ENCODE results near the gene CPNE4.

CPNE4 gene

DNA sequence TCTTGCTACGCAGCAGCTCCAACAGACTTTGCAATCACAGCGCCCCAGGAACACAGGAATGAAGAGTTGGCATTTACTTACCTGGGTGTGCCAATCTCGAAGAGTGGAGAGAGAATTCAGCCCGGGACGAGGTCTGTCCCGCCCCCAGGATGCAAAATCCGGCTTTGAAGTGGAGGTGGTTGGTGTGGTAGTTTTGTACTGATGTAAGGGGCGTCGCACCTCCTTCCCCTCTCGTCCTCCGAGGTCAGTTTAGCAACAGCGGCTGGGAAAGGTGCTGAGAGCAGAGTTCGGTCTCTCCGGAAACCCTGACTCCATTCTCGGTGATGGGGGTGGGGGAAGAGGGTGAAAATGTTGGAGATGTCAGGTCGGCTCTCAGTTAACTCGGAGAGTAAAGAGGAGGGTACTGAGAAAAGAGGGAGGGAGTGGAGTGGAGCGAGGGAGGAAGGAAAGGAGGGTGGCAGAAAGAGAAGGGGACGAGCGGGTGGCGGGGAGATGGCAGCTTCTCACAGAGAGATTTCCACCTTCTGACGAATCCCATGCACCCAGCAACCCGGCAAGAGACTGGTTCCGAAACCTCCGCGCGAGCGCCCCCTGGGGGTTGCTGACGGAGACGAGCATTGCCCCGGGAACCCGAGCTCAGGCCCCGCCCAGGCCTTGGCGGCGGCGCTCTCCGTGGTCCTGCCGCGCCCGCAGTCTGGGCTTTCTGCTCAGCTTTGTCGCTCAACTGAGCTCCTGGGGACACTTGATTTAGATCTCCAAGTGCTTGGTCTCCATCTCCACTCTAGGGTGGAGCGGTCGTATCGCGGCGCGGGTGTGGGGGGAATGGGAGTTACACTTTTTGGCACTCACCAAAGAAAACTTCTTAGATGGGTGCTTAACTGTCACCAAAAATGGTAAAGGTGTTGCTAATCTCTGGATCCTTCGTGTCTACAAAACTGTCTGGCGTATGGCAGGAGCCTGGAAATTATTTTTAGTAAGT is at the start of gene CPNE4:
Gene CPNE4, minus strand, starts transcription at position 529 of the 979 bp plus-strand sequence.
- Histone ChIP-seq H3K9me3 (ENCODE audit: low read depth, low read length) (no peaks in the 10 kb centered on the region), H3K9ac (ENCODE audit: insufficient read length) (peak within 1 kb of the TSS; percentile 65), H3K4me3 (peak within 1 kb of the TSS; percentile 94), H3K36me3 (ENCODE audit: insufficient read depth, low read length) (no peaks in the 10 kb centered on the region), H3K27ac (no peak within 1 kb of the TSS)
- TF ChIP-seq FOXP2 (optimal IDR thresholded peaks at IDR 0.05; ENCODE audit: control extremely low read depth, extremely low read length, insufficient read depth) (peak; percentile 91), POLR2AphosphoS5 (IDR thresholded peaks at IDR 0.05; ENCODE audit: borderline replicate concordance, low read depth, low read length) (no peak; the same call in 1 of the 2 replicates)
- peak; percentile 77 for DNase-seq (ENCODE audit: low read depth, low spot score)

GRCh38 chr3:132083583-132084279 is 48.9 kb upstream of the CPNE4 start:
- no peak for TF ChIP-seq FOXP2 (optimal IDR thresholded peaks at IDR 0.05; ENCODE audit: control extremely low read depth, extremely low read length, insufficient read depth)
- no peak for TF ChIP-seq EZH2 (IDR thresholded peaks at IDR 0.05)
- TF ChIP-seq POLR2AphosphoS5 (IDR thresholded peaks at IDR 0.05; ENCODE audit: borderline replicate concordance, low read depth, low read length): no peak
- no peak overlapping the region for H3K9ac ChIP-seq (ENCODE audit: insufficient read length)
- DNase-seq (ENCODE audit: low read depth, low spot score): no peak
- H3K4me3 ChIP-seq: no peak overlapping the region
- H3K9me3 ChIP-seq (ENCODE audit: low read depth, low read length): no peaks in the 10 kb centered on the region
- H3K36me3 ChIP-seq (ENCODE audit: insufficient read depth, low read length): no peaks in the 10 kb centered on the region
- no peak overlapping the region for H3K27ac ChIP-seq

GRCh38 chr3:132083159-132083558 is 48.3 kb upstream of the CPNE4 start:
- Histone ChIP-seq H3K36me3 (ENCODE audit: insufficient read depth, low read length) (no peaks in the 10 kb centered on the region), H3K9ac (ENCODE audit: insufficient read length) (no peak overlapping the region), H3K9me3 (ENCODE audit: low read depth, low read length) (no peaks in the 10 kb centered on the region), H3K27ac (peak overlapping the region; percentile 28; the same call in 1 of the 2 replicates), H3K4me3 (no peak overlapping the region)
- TF ChIP-seq FOXP2 (optimal IDR thresholded peaks at IDR 0.05; ENCODE audit: control extremely low read depth, extremely low read length, insufficient read depth) (no peak), EZH2 (IDR thresholded peaks at IDR 0.05) (no peak), POLR2AphosphoS5 (IDR thresholded peaks at IDR 0.05; ENCODE audit: borderline replicate concordance, low read depth, low read length) (no peak)
- no peak for DNase-seq (ENCODE audit: low read depth, low spot score)

DNA sequence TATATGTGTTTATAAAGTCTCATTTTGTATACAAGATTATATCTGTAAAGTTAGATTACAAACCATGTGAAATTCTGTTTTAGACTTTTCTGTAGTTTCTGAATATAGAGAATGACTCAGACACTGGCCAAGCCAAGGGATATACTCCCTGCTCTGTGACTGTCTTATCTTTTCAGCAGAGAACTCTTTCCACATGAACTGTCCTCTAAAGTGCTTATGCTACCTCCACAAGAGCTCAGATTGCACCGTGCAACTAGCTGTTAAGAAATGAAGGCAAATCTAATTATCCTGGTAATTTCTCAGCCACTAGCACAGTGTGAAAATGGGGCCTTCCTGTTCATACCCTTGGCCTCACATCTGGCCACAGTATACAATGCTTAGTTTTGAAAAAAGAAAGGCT is 44.3 kb upstream of the CPNE4 start:
- Histone ChIP-seq H3K9ac (ENCODE audit: insufficient read length) (no peak overlapping the region), H3K4me3 (no peak overlapping the region), H3K36me3 (ENCODE audit: insufficient read depth, low read length) (no peaks in the 10 kb centered on the region), H3K9me3 (ENCODE audit: low read depth, low read length) (no peaks in the 10 kb centered on the region), H3K27ac (no peak overlapping the region)
- TF ChIP-seq EZH2 (IDR thresholded peaks at IDR 0.05): no peak
- no peak for DNase-seq (ENCODE audit: low read depth, low spot score)

GRCh38 chr3:132073771-132074170 is 39.0 kb upstream of the CPNE4 start:
- DNase-seq (ENCODE audit: low read depth, low spot score): no peak
- Histone ChIP-seq H3K4me3 (no peak overlapping the region), H3K9me3 (ENCODE audit: low read depth, low read length) (no peaks in the 10 kb centered on the region), H3K27ac (no peak overlapping the region), H3K36me3 (ENCODE audit: insufficient read depth, low read length) (no peaks in the 10 kb centered on the region), H3K9ac (ENCODE audit: insufficient read length) (no peak overlapping the region)
- TF ChIP-seq FOXP2 (optimal IDR thresholded peaks at IDR 0.05; ENCODE audit: control extremely low read depth, extremely low read length, insufficient read depth): no peak
- TF ChIP-seq EZH2 (IDR thresholded peaks at IDR 0.05): no peak
- no peak for TF ChIP-seq POLR2AphosphoS5 (IDR thresholded peaks at IDR 0.05; ENCODE audit: borderline replicate concordance, low read depth, low read length)

GRCh38 chr3:132071043-132071442 is 36.2 kb upstream of the CPNE4 start:
- Histone ChIP-seq H3K9ac (ENCODE audit: insufficient read length) (no peak overlapping the region), H3K36me3 (ENCODE audit: insufficient read depth, low read length) (no peaks in the 10 kb centered on the region), H3K9me3 (ENCODE audit: low read depth, low read length) (no peaks in the 10 kb centered on the region), H3K4me3 (no peak overlapping the region), H3K27ac (no peak overlapping the region)
- no peak for DNase-seq (ENCODE audit: low read depth, low spot score)
- TF ChIP-seq EZH2 (IDR thresholded peaks at IDR 0.05) (no peak), FOXP2 (optimal IDR thresholded peaks at IDR 0.05; ENCODE audit: control extremely low read depth, extremely low read length, insufficient read depth) (no peak), POLR2AphosphoS5 (IDR thresholded peaks at IDR 0.05; ENCODE audit: borderline replicate concordance, low read depth, low read length) (no peak)

DNA sequence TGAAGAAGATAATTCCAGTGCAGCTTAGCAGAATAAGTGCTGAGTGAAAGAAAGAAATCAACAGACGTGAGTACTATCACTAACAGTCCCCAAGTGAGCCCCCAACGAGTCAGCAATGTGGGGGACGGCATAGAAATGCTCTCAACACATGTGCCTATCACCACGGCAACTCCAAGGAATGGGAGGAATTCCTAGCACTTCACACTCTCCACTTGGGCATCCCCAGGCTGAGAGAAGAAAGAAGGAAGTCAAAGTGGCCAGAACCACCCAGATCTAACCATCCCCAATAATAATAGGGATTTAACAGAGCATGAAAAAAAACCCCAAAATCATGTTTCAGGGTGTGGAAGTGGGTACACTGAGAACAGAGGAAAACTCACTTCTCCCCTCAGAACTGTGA is 29.3 kb upstream of the CPNE4 start:
- Histone ChIP-seq H3K27ac (no peak overlapping the region), H3K4me3 (no peak overlapping the region), H3K9ac (ENCODE audit: insufficient read length) (no peak overlapping the region), H3K36me3 (ENCODE audit: insufficient read depth, low read length) (no peaks in the 10 kb centered on the region), H3K9me3 (ENCODE audit: low read depth, low read length) (no peaks in the 10 kb centered on the region)
- no peak for TF ChIP-seq EZH2 (IDR thresholded peaks at IDR 0.05)
- TF ChIP-seq FOXP2 (optimal IDR thresholded peaks at IDR 0.05; ENCODE audit: control extremely low read depth, extremely low read length, insufficient read depth): no peak
- no peak for TF ChIP-seq POLR2AphosphoS5 (IDR thresholded peaks at IDR 0.05; ENCODE audit: borderline replicate concordance, low read depth, low read length)
- DNase-seq (ENCODE audit: low read depth, low spot score): no peak

DNA sequence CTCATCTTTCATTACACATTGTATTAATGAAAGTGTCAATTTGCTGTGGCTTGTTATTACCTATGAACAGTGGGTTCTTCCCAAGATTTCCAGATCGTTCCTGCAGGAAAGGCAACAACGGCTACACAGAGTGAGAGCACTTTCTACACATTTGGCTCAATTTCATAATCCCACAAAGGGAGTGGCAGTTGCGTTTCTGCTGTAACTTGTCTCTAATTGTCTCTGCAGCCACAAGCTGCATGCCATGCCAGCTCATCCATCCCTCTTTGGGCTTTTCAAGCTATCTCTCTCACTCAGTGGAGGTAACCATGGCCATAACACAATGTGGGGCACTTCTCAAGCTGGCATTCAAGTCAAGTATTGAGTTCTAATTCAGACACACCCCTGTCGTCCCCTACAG is 27.7 kb upstream of the CPNE4 start:
- H3K4me3 ChIP-seq: no peak overlapping the region
- no peak overlapping the region for H3K9ac ChIP-seq (ENCODE audit: insufficient read length)
- no peak for DNase-seq (ENCODE audit: low read depth, low spot score)
- H3K9me3 ChIP-seq (ENCODE audit: low read depth, low read length): no peaks in the 10 kb centered on the region
- TF ChIP-seq FOXP2 (optimal IDR thresholded peaks at IDR 0.05; ENCODE audit: control extremely low read depth, extremely low read length, insufficient read depth) (no peak), POLR2AphosphoS5 (IDR thresholded peaks at IDR 0.05; ENCODE audit: borderline replicate concordance, low read depth, low read length) (no peak), EZH2 (IDR thresholded peaks at IDR 0.05) (no peak)
- H3K36me3 ChIP-seq (ENCODE audit: insufficient read depth, low read length): no peaks in the 10 kb centered on the region
- H3K27ac ChIP-seq: no peak overlapping the region

Data from SK-N-MC (cell line).